Measurements from ENCODE around the gene AGAP1. TPM values are rescaled to one million over a fixed set of nuclear protein-coding genes. Genes with fewer than 3 reads are reported as not detected.

Gene AGAP1
- total RNA-seq, 4 donors from 2014 or later: 33.7 to 39.9 (median 35.6) TPM

DNA sequence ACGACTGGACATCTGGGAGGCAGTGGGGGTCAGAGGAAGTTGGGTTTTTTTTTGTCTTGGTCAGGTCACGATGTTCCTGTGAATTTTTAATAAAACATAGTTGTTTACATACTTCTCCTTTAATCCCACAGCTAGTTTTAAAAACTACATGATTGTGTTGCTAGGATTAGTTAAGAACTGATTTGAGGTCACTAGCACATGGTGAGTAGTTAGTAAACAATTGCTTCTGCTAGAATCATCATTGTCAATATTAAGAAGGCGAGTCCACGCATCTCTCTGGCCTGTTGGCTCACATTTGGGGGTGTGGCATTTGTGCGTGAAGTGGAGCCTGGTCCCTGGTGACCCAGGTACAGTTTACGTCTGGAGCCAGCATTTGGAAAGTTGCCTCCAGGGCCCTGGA is 59.4 kb downstream of the AGAP1 start:
- WGBS, 2 donors: 68 to 79% methylated on average over 6 of the region's 6 CpGs
- no peaks in the 10 kb centered on the region for H3K27me3 ChIP-seq

GRCh38 chr2:235553696-235554100 is 59.9 kb downstream of the AGAP1 start:
- H3K4me1 ChIP-seq: peaks cover 0 to 64% (median 17%) of the 10 kb centered on the region in 4 donors
- TF ChIP-seq CTCF (IDR thresholded peaks at IDR 0.05) (no peak), POLR2A (IDR thresholded peaks at IDR 0.05) (no peak), EP300 (IDR thresholded peaks at IDR 0.05) (peak in 1 of 2 donors; percentile 52)
- peak overlapping the region in 1 of 4 donors; percentile 74 for H3K27ac ChIP-seq
- 54% methylated on average over 13 of the region's 13 CpGs for WGBS, 2 donors
- no peak for DNase-seq (ENCODE audit: low spot score in 2 of 2)
- no peaks in the 10 kb centered on the region for H3K9me3 ChIP-seq
- no peak overlapping the region for H3K4me3 ChIP-seq
- no peaks in the 10 kb centered on the region for H3K27me3 ChIP-seq
- no peaks in the 10 kb centered on the region for H3K36me3 ChIP-seq

More for the DNA sequence above, 59.4 kb downstream of the AGAP1 start:
- no peaks in the 10 kb centered on the region for H3K36me3 ChIP-seq
- TF ChIP-seq CTCF (IDR thresholded peaks at IDR 0.05): no peak
- TF ChIP-seq EP300 (IDR thresholded peaks at IDR 0.05): no peak
- no peak for TF ChIP-seq POLR2A (IDR thresholded peaks at IDR 0.05)
- no peak overlapping the region for H3K4me3 ChIP-seq
- no peak for DNase-seq (ENCODE audit: low spot score in 2 of 2)
- peaks cover 0 to 64% (median 17%) of the 10 kb centered on the region in 4 donors for H3K4me1 ChIP-seq
- H3K27ac ChIP-seq: peak overlapping the region in 2 of 4 donors; percentile 15 to 74
- no peaks in the 10 kb centered on the region for H3K9me3 ChIP-seq

GRCh38 chr2:235554385-235554784 is 60.5 kb downstream of the AGAP1 start:
- H3K4me3 ChIP-seq: no peak overlapping the region
- DNase-seq (ENCODE audit: low spot score in 2 of 2): no peak
- no peaks in the 10 kb centered on the region for H3K27me3 ChIP-seq
- WGBS, 2 donors: 91 to 92% methylated on average over 6 of the region's 6 CpGs
- H3K4me1 ChIP-seq: peaks cover 0 to 64% (median 17%) of the 10 kb centered on the region in 4 donors
- H3K9me3 ChIP-seq: no peaks in the 10 kb centered on the region
- no peaks in the 10 kb centered on the region for H3K36me3 ChIP-seq
- TF ChIP-seq POLR2A (IDR thresholded peaks at IDR 0.05) (no peak), CTCF (IDR thresholded peaks at IDR 0.05) (no peak), EP300 (IDR thresholded peaks at IDR 0.05) (no peak)
- peak overlapping the region in 2 of 4 donors; percentile 31 to 74 for H3K27ac ChIP-seq

DNA sequence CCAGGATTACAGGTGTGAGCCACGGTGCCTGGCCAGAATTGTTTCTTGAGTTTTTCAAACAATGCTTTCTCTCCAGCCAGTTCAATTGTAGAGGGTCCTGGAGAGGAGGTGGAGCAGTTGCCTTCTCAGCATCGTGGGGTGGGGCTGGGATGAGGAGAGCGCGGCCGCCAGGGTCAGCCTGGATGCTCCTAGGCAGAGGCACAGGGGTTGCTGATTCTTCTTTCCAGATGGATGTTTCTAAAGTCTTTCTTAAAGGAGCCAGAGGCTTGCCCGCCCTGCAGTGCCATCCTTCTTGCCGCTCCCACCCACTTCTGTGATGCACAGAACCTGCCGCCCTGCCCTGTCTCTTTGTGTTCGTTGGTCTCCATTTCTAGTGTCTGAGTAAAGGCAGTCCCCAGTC is 61.1 kb downstream of the AGAP1 start:
- H3K4me1 ChIP-seq: peaks cover 0 to 61% (median 17%) of the 10 kb centered on the region in 4 donors
- 90 to 93% methylated on average over 9 of the region's 9 CpGs for WGBS, 2 donors
- H3K27me3 ChIP-seq: no peaks in the 10 kb centered on the region
- H3K27ac ChIP-seq: peak overlapping the region in 1 of 4 donors; percentile 74
- no peaks in the 10 kb centered on the region for H3K36me3 ChIP-seq
- TF ChIP-seq EP300 (IDR thresholded peaks at IDR 0.05): no peak
- TF ChIP-seq POLR2A (IDR thresholded peaks at IDR 0.05): no peak
- no peak for TF ChIP-seq CTCF (IDR thresholded peaks at IDR 0.05)
- H3K9me3 ChIP-seq: no peaks in the 10 kb centered on the region
- DNase-seq (ENCODE audit: low spot score in 2 of 2): no peak
- H3K4me3 ChIP-seq: no peak overlapping the region

GRCh38 chr2:235555371-235555770 is 61.5 kb downstream of the AGAP1 start:
- H3K9me3 ChIP-seq: no peaks in the 10 kb centered on the region
- no peak for DNase-seq (ENCODE audit: low spot score in 2 of 2)
- H3K27ac ChIP-seq: peak overlapping the region in 1 of 4 donors; percentile 43
- no peaks in the 10 kb centered on the region for H3K36me3 ChIP-seq
- H3K27me3 ChIP-seq: no peaks in the 10 kb centered on the region
- no peak for TF ChIP-seq EP300 (IDR thresholded peaks at IDR 0.05)
- TF ChIP-seq POLR2A (IDR thresholded peaks at IDR 0.05): no peak
- TF ChIP-seq CTCF (IDR thresholded peaks at IDR 0.05): no peak
- no peak overlapping the region for H3K4me3 ChIP-seq
- peaks cover 0 to 61% (median 17%) of the 10 kb centered on the region in 4 donors for H3K4me1 ChIP-seq
- 78 to 82% methylated on average over 3 to 6 of the region's 6 CpGs for WGBS, 2 donors
